ENCODE measurements around the gene FOSL1. TPM values are rescaled to one million over a fixed set of nuclear protein-coding genes. Genes with fewer than 3 reads are reported as not detected.
A peak's percentile ranks its signal among the peaks of the same experiment; 100 is the strongest.
"Not testable (repeated sequence)": the region's sequence is repeated elsewhere in the genome, so short reads cannot be mapped to it uniquely, and the experiment has no call there.

FOSL1 gene
- total RNA-seq, 2 donors from 2014 or later = 7.4 to 9.5 TPM

- H3K36me3 Mint-ChIP-seq = peaks cover 60 to 66% of the 10 kb centered on the region in 2 donors
- ATAC-seq = peak; percentile 12 to 36
- no peaks in the 10 kb centered on the region for H3K9me3 Mint-ChIP-seq
- H3K27ac Mint-ChIP-seq = peak overlapping the region; percentile 91 to 96
- DNase-seq (ENCODE audit: low spot score in 2 of 2) = peak; percentile 82 to 88
These were observed 43.3 kb downstream of the FOSL1 start for GRCh38 chr11:65856689-65857499.

GRCh38 chr11:65855927-65856363 is 44.2 kb downstream of the FOSL1 start:
- DNase-seq (ENCODE audit: low spot score in 2 of 2) (peak in 1 of 2 donors; percentile 48), ATAC-seq (no peak)
- H3K9me3 Mint-ChIP-seq = no peaks in the 10 kb centered on the region
- H3K36me3 Mint-ChIP-seq = peaks cover 51 to 69% of the 10 kb centered on the region in 2 donors
- H3K27ac Mint-ChIP-seq = peak overlapping the region; percentile 91 to 96

- Mint-ChIP-seq H3K9me3 (no peaks in the 10 kb centered on the region), H3K36me3 (peaks cover 44 to 61% of the 10 kb centered on the region in 2 donors), H3K27ac (peak overlapping the region; percentile 53 to 97)
- peak in 1 of 2 donors; percentile 53 for DNase-seq (ENCODE audit: low spot score in 2 of 2)
- no peak for ATAC-seq
These were observed 45.0 kb downstream of the FOSL1 start for GRCh38 chr11:65854852-65855837.

GRCh38 chr11:65854161-65854592 is 46.0 kb downstream of the FOSL1 start:
- H3K9me3 Mint-ChIP-seq = no peaks in the 10 kb centered on the region
- peaks cover 41 to 56% of the 10 kb centered on the region in 2 donors for H3K36me3 Mint-ChIP-seq
- peak in 1 of 2 donors; percentile 48 for DNase-seq (ENCODE audit: low spot score in 2 of 2)
- ATAC-seq = no peak
- peak overlapping the region; percentile 53 to 93 for H3K27ac Mint-ChIP-seq

GRCh38 chr11:65853246-65853979 is 46.8 kb downstream of the FOSL1 start:
- no peak for ATAC-seq

GRCh38 chr11:65852508-65853245 is 47.5 kb downstream of the FOSL1 start:
- Mint-ChIP-seq H3K9me3 (no peaks in the 10 kb centered on the region), H3K27ac (peak overlapping the region in 1 of 2 donors; percentile 92), H3K36me3 (peaks cover 34 to 50% of the 10 kb centered on the region in 2 donors)
- ATAC-seq = no peak
- peak in 1 of 2 donors; percentile 53 for DNase-seq (ENCODE audit: low spot score in 2 of 2)

More at GRCh38 chr11:65853246-65853979, 46.8 kb downstream of the FOSL1 start:
- Mint-ChIP-seq H3K9me3 (no peaks in the 10 kb centered on the region), H3K36me3 (peaks cover 37 to 55% of the 10 kb centered on the region in 2 donors), H3K27ac (peak overlapping the region; percentile 18 to 93)
- peak in 1 of 2 donors; percentile 54 for DNase-seq (ENCODE audit: low spot score in 2 of 2)

- peak overlapping the region in 1 of 2 donors; percentile 92 for H3K27ac Mint-ChIP-seq
- H3K9me3 Mint-ChIP-seq = no peaks in the 10 kb centered on the region
- peaks cover 32 to 49% of the 10 kb centered on the region in 2 donors for H3K36me3 Mint-ChIP-seq
- ATAC-seq (peak; percentile 1 to 17), DNase-seq (ENCODE audit: low spot score in 2 of 2) (peak in 1 of 2 donors; percentile 53)
These were observed 48.2 kb downstream of the FOSL1 start for GRCh38 chr11:65851811-65852507.

GRCh38 chr11:65851083-65851579 is 49.1 kb downstream of the FOSL1 start:
- Mint-ChIP-seq H3K36me3 (peaks cover 23 to 40% of the 10 kb centered on the region in 2 donors), H3K9me3 (no peaks in the 10 kb centered on the region), H3K27ac (peak overlapping the region in 1 of 2 donors; percentile 9)
- peak; percentile 12 to 64 for ATAC-seq
- DNase-seq (ENCODE audit: low spot score in 2 of 2) = peak in 1 of 2 donors; percentile 57

- peak in 1 of 2 donors; percentile 54 for DNase-seq (ENCODE audit: low spot score in 2 of 2)
- peaks cover 19 to 34% of the 10 kb centered on the region in 2 donors for H3K36me3 Mint-ChIP-seq
These were observed 49.7 kb downstream of the FOSL1 start for GRCh38 chr11:65850217-65851082.

GRCh38 chr11:65849771-65850216 is 50.4 kb downstream of the FOSL1 start:
- Mint-ChIP-seq H3K36me3 (peaks cover 17 to 30% of the 10 kb centered on the region in 2 donors), H3K27ac (peak overlapping the region in 1 of 2 donors; percentile 74), H3K9me3 (no peaks in the 10 kb centered on the region)
- ATAC-seq = peak in 1 of 2 donors; percentile 3
- DNase-seq (ENCODE audit: low spot score in 2 of 2) = peak in 1 of 2 donors; percentile 49

More at GRCh38 chr11:65850217-65851082, 49.7 kb downstream of the FOSL1 start:
- Mint-ChIP-seq H3K27ac (peak overlapping the region in 1 of 2 donors; percentile 74), H3K9me3 (no peaks in the 10 kb centered on the region)
- ATAC-seq = peak in 1 of 2 donors; percentile 11

- ATAC-seq (peak in 1 of 2 donors; percentile 16), DNase-seq (ENCODE audit: low spot score in 2 of 2) (peak in 1 of 2 donors; percentile 50)
- Mint-ChIP-seq H3K9me3 (no peaks in the 10 kb centered on the region), H3K27ac (peak overlapping the region in 1 of 2 donors; percentile 74), H3K36me3 (peaks cover 12 to 26% of the 10 kb centered on the region in 2 donors)
These were observed 50.8 kb downstream of the FOSL1 start for GRCh38 chr11:65849366-65849765.

GRCh38 chr11:65848693-65849092 is 51.5 kb downstream of the FOSL1 start:
- not testable (repeated sequence) for ATAC-seq, H3K9me3 Mint-ChIP-seq, H3K27ac Mint-ChIP-seq
- DNase-seq (ENCODE audit: low spot score in 2 of 2) = peak in 1 of 2 donors; percentile 51
- peaks cover 6 to 19% of the 10 kb centered on the region in 2 donors for H3K36me3 Mint-ChIP-seq

GRCh38 chr11:65847746-65848145 is 52.4 kb downstream of the FOSL1 start:
- H3K36me3 Mint-ChIP-seq = peaks cover 0 to 13% of the 10 kb centered on the region in 2 donors
- ATAC-seq (no peak), DNase-seq (ENCODE audit: low spot score in 2 of 2) (no peak)
- H3K9me3 Mint-ChIP-seq = no peaks in the 10 kb centered on the region
- H3K27ac Mint-ChIP-seq = no peak overlapping the region
